ENCODE measurements around the gene COX7C.

COX7C gene

GRCh38 chr5:86664173-86664572 is 46.4 kb downstream of the COX7C start:
- in situ Hi-C loops (cut with HindIII; ENCODE audit: low sequenced_read_pairs): no loop called here
- TF ChIP-seq, protein P1, sequence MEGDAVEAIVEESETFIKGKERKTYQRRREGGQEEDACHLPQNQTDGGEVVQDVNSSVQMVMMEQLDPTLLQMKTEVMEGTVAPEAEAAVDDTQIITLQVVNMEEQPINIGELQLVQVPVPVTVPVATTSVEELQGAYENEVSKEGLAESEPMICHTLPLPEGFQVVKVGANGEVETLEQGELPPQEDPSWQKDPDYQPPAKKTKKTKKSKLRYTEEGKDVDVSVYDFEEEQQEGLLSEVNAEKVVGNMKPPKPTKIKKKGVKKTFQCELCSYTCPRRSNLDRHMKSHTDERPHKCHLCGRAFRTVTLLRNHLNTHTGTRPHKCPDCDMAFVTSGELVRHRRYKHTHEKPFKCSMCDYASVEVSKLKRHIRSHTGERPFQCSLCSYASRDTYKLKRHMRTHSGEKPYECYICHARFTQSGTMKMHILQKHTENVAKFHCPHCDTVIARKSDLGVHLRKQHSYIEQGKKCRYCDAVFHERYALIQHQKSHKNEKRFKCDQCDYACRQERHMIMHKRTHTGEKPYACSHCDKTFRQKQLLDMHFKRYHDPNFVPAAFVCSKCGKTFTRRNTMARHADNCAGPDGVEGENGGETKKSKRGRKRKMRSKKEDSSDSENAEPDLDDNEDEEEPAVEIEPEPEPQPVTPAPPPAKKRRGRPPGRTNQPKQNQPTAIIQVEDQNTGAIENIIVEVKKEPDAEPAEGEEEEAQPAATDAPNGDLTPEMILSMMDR (IDR thresholded peaks at IDR 0.05; ENCODE audit: low read depth, low read length): no peak
- no peak for DNase-seq (ENCODE audit: low read depth, low spot score)
- no peak overlapping the region for H3K4me3 ChIP-seq (ENCODE audit: low read depth, low read length)

GRCh38 chr5:86665984-86666760 is 48.4 kb downstream of the COX7C start:
- DNase-seq (ENCODE audit: low read depth, low spot score): no peak
- in situ Hi-C loops (cut with HindIII; ENCODE audit: low sequenced_read_pairs): no loop called here
- TF ChIP-seq, protein P1 (IDR thresholded peaks at IDR 0.05; ENCODE audit: low read depth, low read length): no peak
- H3K4me3 ChIP-seq (ENCODE audit: low read depth, low read length): no peak overlapping the region

GRCh38 chr5:86666981-86667380 is 49.2 kb downstream of the COX7C start:
- in situ Hi-C loops (cut with HindIII; ENCODE audit: low sequenced_read_pairs): no loop called here
- no peak for DNase-seq (ENCODE audit: low read depth, low spot score)
- TF ChIP-seq, protein P1 (IDR thresholded peaks at IDR 0.05; ENCODE audit: low read depth, low read length): no peak
- no peak overlapping the region for H3K4me3 ChIP-seq (ENCODE audit: low read depth, low read length)
